DOHH2 (cell line): ENCODE measurements around the gene LPAR1.
"Not testable (repeated sequence)": the region's sequence is repeated elsewhere in the genome, so short reads cannot be mapped to it uniquely, and the experiment has no call there.

ENCODE experiments used
- H3F3A ChIP-seq: fragments of 200-600 bp; sonication (generic), shearing (Covaris generic); 2 replicates; pipeline ENCODE4 v1.6.0; 2016; ENCODE audit warnings: antibody characterized with exemption, mild to moderate bottlenecking; ENCODE audit not compliant: control insufficient read depth, insufficient read depth
- H3K27ac ChIP-seq: fragments of 200-600 bp; sonication (generic); 2 replicates; pipeline ENCODE4 v1.5.1; 2014; ENCODE audit warnings: low read depth, mild to moderate bottlenecking, low read length, moderate library complexity
- H3K27me3 ChIP-seq: fragments of 200-600 bp; sonication (generic); 2 replicates; pipeline ENCODE4 v1.6.1; 2014; ENCODE audit warnings: mild to moderate bottlenecking, low read length, mixed read lengths; ENCODE audit not compliant: control insufficient read depth
- H3K36me3 ChIP-seq: fragments of 200-600 bp; sonication (generic); 2 replicates; pipeline ENCODE4 v1.6.1; 2014; ENCODE audit warnings: mild to moderate bottlenecking, low read length, moderate library complexity, mixed read lengths; ENCODE audit not compliant: control insufficient read depth
- H3K4me1 ChIP-seq: fragments of 200-600 bp; sonication (generic); 2 replicates; pipeline ENCODE4 v1.6.1; 2014; ENCODE audit warnings: mild to moderate bottlenecking, low read length, mixed read lengths; ENCODE audit not compliant: control insufficient read depth
- H3K4me2 ChIP-seq: fragments of 200-600 bp; sonication (generic); 2 replicates; pipeline ENCODE4 v1.6.0; 2014; ENCODE audit warnings: mild to moderate bottlenecking, low read length, moderate library complexity
- H3K4me3 ChIP-seq: fragments of 200-600 bp; sonication (generic); 2 replicates; pipeline ENCODE4 v1.5.1; 2014; ENCODE audit warnings: mild to moderate bottlenecking, low read length, mixed read lengths
- H3K79me2 ChIP-seq: fragments of 200-600 bp; sonication (generic); 2 replicates; pipeline ENCODE4 v1.6.1; 2014; ENCODE audit warnings: mild to moderate bottlenecking, low read length, mixed read lengths; ENCODE audit not compliant: control insufficient read depth
- H3K9me2 ChIP-seq: fragments of 200-600 bp; sonication (generic); replicated peaks from 2 replicates; pipeline ENCODE4 v1.6.1; 2014; ENCODE audit warnings: mild to moderate bottlenecking, low read length, mixed read lengths; ENCODE audit not compliant: control insufficient read depth
- H3K9me3 ChIP-seq: fragments of 200-600 bp; sonication (generic); 2 replicates; pipeline ENCODE4 v1.6.1; 2014; ENCODE audit warnings: antibody characterized with exemption, low read length, mixed read lengths; ENCODE audit not compliant: control insufficient read depth, insufficient read depth
- H4K20me1 ChIP-seq: fragments of 200-600 bp; sonication (generic); 2 replicates; pipeline ENCODE4 v1.6.0; 2014; ENCODE audit warnings: low read depth, mild to moderate bottlenecking, antibody characterized with exemption, low read length, moderate library complexity; ENCODE audit not compliant: control insufficient read depth, insufficient read depth
- CTCF ChIP-seq: fragments of 200-600 bp; sonication (generic); IDR thresholded peaks from one replicate; pipeline ENCODE4 v1.5.1; 2014; ENCODE audit warnings: antibody characterized with exemption, mild to moderate bottlenecking, low read depth, low read length; ENCODE audit not compliant: poor library complexity, severe bottlenecking
- EZH2phosphoT487 ChIP-seq: fragments of 200-600 bp; sonication (generic); IDR thresholded peaks from 2 replicates; pipeline ENCODE4 v1.6.1; 2017; ENCODE audit warnings: borderline replicate concordance, mild to moderate bottlenecking, antibody characterized with exemption, low read length, moderate library complexity, mixed read lengths

The LPAR1 gene

DNA sequence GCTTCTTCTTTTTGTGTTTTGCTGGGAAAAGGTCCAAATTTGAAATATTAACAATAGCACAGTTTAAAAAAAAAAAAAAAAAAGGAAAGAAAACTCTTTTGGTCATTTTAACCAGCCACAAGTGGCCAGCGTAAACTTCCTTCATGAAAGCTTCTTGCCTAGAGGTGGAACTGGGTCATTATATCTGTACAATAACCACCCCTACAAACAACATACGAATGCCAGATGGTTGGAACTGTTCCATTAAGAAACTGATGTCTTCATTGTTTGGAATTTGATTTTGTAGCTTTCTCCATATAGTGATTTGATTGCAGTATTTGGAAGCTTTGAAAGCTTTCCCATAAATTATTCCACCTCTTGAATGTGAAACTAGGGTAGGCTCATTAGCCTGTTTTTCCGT lies 18.3 kb upstream of the LPAR1 start:
- Histone ChIP-seq H3K4me1 (no peaks in the 10 kb centered on the region), H3K79me2 (no peaks in the 10 kb centered on the region), H3K4me2 (no peak overlapping the region), H3F3A (no peaks in the 10 kb centered on the region), H3K27me3 (no peaks in the 10 kb centered on the region), H3K4me3 (no peak overlapping the region), H3K36me3 (no peaks in the 10 kb centered on the region), H3K27ac (no peak overlapping the region), H3K9me3 (no peaks in the 10 kb centered on the region), H3K9me2 (no peaks in the 10 kb centered on the region), H4K20me1 (no peaks in the 10 kb centered on the region)
- TF ChIP-seq EZH2phosphoT487 (no peak), CTCF (no peak)

GRCh38 chr9:111052791-111053190 lies 14.5 kb upstream of the LPAR1 start:
- Histone ChIP-seq H3K4me2 (no peak overlapping the region), H3K4me1 (no peaks in the 10 kb centered on the region)

DNA sequence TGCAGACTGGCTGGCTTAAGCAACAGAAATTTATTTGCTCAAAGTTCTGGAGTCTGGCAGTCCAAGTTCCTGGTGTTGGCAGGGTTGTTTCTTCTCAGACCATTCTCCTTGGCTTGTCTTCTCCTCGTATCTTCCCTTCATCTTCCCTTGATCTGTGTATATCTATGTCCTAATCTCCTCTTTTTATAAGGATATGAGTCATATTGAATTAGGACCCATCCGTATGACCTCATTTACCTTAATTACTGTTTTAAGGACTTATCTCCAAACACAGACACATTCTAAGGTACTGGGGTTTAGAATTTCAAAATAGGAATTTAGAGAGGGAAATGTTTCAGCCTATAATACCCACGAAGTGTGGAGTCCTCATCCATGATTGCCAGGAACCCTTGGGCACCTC lies 13.1 kb upstream of the LPAR1 start:
- Histone ChIP-seq H3K9me2 (no peaks in the 10 kb centered on the region), H3F3A (no peaks in the 10 kb centered on the region), H3K36me3 (no peaks in the 10 kb centered on the region), H4K20me1 (no peaks in the 10 kb centered on the region), H3K4me3 (no peak overlapping the region), H3K9me3 (no peaks in the 10 kb centered on the region), H3K79me2 (no peaks in the 10 kb centered on the region), H3K4me1 (no peaks in the 10 kb centered on the region), H3K4me2 (no peak overlapping the region), H3K27ac (no peak overlapping the region), H3K27me3 (no peaks in the 10 kb centered on the region)
- TF ChIP-seq EZH2phosphoT487 (no peak), CTCF (no peak)

More at GRCh38 chr9:111052791-111053190, 14.5 kb upstream of the LPAR1 start:
- no peaks in the 10 kb centered on the region for H4K20me1 ChIP-seq
- no peak overlapping the region for H3K27ac ChIP-seq
- no peaks in the 10 kb centered on the region for H3K9me3 ChIP-seq
- no peak overlapping the region for H3K4me3 ChIP-seq
- H3K9me2 ChIP-seq, result no peaks in the 10 kb centered on the region
- no peaks in the 10 kb centered on the region for H3K36me3 ChIP-seq
- TF ChIP-seq EZH2phosphoT487, result no peak
- TF ChIP-seq CTCF, result no peak
- no peaks in the 10 kb centered on the region for H3K27me3 ChIP-seq
- H3F3A ChIP-seq, result no peaks in the 10 kb centered on the region
- no peaks in the 10 kb centered on the region for H3K79me2 ChIP-seq

GRCh38 chr9:111050819-111051218 lies 12.5 kb upstream of the LPAR1 start:
- Histone ChIP-seq H3K9me3 (no peaks in the 10 kb centered on the region), H3K36me3 (no peaks in the 10 kb centered on the region), H3F3A (no peaks in the 10 kb centered on the region), H3K4me1 (no peaks in the 10 kb centered on the region), H4K20me1 (no peaks in the 10 kb centered on the region), H3K79me2 (no peaks in the 10 kb centered on the region), H3K4me2 (no peak overlapping the region), H3K4me3 (no peak overlapping the region), H3K27me3 (no peaks in the 10 kb centered on the region), H3K9me2 (no peaks in the 10 kb centered on the region), H3K27ac (no peak overlapping the region)
- TF ChIP-seq EZH2phosphoT487 (no peak), CTCF (no peak)

DNA sequence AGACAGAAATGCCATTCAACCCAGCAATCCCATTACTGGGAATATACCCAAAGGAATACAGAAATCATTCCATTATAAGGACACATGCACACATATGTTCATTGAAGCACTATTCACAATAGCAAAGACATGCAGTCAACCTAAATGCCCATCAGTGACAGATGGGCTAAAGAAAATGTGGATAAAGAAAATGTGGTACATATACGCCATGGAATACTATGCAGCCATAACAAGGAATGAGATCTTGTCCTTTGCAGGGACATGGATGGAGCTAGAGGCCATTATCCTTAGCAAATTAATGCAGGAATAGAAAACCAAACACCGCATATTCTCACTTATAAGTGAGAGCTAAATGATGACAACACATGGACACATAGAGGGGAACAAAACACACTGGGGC lies 9.0 kb upstream of the LPAR1 start:
- H3K4me3 ChIP-seq, H3K9me2 ChIP-seq, H3K79me2 ChIP-seq, H3K9me3 ChIP-seq, H3K4me1 ChIP-seq, H3K36me3 ChIP-seq, H3F3A ChIP-seq, H3K4me2 ChIP-seq, H3K27ac ChIP-seq, H3K27me3 ChIP-seq, H4K20me1 ChIP-seq: not testable (repeated sequence)
